ENCODE measurements around the gene NOS1AP. TPM values are rescaled to one million over a fixed set of nuclear protein-coding genes. Genes with fewer than 3 reads are reported as not detected.
A peak's percentile ranks its signal among the peaks of the same experiment; 100 is the strongest.

The NOS1AP gene
- total RNA-seq, 1 donor from 2014 or later: 0.20 TPM

GRCh38 chr1:162250004-162250730 is 180.7 kb downstream of the NOS1AP start:
- DNase-seq (ENCODE audit: low read depth in 2 of 2): no peak

DNA sequence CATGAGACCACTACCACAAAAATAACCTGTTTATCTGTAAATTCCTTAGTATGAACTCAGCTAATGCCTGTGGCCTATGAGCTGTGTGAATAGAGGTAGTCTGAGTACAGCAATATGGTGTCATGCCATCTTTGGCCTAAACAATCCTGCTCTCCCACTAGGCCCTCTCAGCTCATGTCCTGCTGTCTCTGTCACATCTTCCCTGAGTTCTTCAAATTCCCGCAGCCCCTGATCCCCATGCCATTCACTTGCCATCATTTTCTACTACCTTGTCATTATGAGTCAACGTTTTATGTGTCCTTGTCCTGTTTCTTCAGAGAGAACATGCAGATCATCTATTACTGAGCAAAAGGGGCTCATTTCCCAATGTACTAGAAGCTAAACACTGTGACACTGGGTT is 181.6 kb downstream of the NOS1AP start:
- DNase-seq (ENCODE audit: low read depth in 2 of 2): no peak

GRCh38 chr1:162252214-162252613 is 182.7 kb downstream of the NOS1AP start:
- DNase-seq (ENCODE audit: low read depth in 2 of 2): no peak

GRCh38 chr1:162253790-162254189 is 184.3 kb downstream of the NOS1AP start:
- no peak for DNase-seq (ENCODE audit: low read depth in 2 of 2)

DNA sequence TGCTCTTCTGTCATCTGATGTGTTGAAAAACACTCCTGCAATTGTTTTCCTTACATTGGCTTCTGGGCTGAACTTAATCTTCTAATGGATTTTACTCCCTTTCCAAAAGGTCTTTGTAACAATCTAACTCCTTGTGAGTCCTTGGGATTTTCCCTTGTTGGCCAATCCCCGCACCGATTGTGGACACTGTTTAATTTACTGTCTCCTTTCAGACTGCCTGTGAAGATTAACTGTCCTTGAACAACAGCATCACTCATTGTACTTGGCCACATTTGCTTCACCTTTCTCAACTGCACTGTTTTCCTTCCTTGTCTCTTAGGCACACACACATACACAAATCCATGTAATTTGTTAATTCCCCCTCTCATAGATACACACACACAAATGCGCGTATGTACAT is 186.8 kb downstream of the NOS1AP start:
- no peak for DNase-seq (ENCODE audit: low read depth in 2 of 2)

GRCh38 chr1:162258394-162258793 is 188.9 kb downstream of the NOS1AP start:
- DNase-seq (ENCODE audit: low read depth in 2 of 2): no peak

- no peak for DNase-seq (ENCODE audit: low read depth in 2 of 2)
Observed at GRCh38 chr1:162259894-162260455, 190.5 kb downstream of the NOS1AP start.

- no peak for DNase-seq (ENCODE audit: low read depth in 2 of 2)
Observed at GRCh38 chr1:162264108-162264507, 194.6 kb downstream of the NOS1AP start.

DNA sequence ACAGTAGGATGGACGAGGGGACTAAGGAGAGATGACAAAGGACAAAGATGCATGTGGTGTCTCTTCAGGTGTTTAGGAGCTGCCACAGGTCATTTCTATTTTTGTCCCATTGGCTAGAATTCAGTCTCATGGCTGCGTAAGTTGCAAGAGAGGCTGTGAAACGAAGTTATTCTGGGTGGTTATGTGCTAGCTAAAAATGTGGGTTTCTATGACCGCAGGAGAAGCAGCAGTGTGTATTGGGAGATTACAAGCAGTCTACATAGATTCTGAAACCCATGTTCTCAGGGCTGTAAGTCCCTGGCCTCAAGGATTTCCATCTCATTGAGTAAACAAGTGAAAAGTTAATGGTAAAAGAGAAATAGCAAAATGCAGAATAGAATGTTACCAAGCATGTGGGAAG is 196.5 kb downstream of the NOS1AP start:
- DNase-seq (ENCODE audit: low read depth in 2 of 2): no peak

GRCh38 chr1:162270016-162270770 is 200.7 kb downstream of the NOS1AP start:
- DNase-seq (ENCODE audit: low read depth in 2 of 2): no peak

GRCh38 chr1:162271972-162272371 is 202.5 kb downstream of the NOS1AP start:
- DNase-seq (ENCODE audit: low read depth in 2 of 2): no peak

GRCh38 chr1:162272419-162272818 is 202.9 kb downstream of the NOS1AP start:
- no peak for DNase-seq (ENCODE audit: low read depth in 2 of 2)

DNA sequence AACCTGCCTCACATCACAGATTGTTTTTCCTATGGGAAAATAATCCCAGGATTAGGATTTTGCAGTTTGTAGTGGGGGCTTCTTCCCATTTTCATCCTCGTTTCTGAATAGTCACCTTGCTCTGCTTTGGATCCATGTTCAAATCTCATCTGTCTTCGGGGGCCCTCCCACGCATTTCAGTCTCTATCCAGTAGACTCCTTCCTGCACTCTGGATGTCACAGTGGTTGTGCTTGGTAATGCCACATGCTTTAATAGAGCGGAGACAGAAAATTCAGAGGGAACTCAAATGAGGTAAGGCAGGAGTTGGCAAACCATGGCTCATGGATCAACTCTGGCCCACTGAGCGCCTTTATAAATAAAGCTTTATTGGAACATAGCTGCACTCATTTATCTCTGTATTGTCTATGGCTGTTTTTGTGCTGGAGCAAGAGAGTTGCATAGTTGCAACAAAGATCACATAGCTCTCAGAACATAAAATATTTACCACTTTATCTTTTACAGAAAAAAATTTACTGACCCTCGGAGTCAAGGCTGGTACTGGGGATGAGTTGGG is 206.2 kb downstream of the NOS1AP start:
- no peak for DNase-seq (ENCODE audit: low read depth in 2 of 2)

- DNase-seq (ENCODE audit: low read depth in 2 of 2): peak; percentile 47 to 52
Observed at GRCh38 chr1:162276493-162276892, 207.0 kb downstream of the NOS1AP start.

DNA sequence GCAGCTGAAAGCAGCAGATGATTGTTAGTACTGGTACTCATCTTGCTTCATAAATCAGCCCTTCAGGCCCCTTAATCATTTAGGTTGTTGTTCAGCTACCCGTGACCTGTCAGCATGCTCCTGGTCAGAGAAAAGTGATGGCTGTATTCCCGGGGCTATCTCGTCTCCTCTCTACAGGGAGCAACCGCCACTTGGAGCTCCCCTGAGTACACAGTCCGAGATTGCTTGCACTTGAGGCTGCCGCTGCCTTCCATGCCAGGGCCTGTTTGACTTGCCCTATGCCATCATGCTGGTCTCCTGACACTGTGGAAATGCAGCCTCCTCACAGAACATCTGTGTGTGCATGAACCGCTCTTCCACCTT is 209.6 kb downstream of the NOS1AP start:
- no peak for DNase-seq (ENCODE audit: low read depth in 2 of 2)

DNA sequence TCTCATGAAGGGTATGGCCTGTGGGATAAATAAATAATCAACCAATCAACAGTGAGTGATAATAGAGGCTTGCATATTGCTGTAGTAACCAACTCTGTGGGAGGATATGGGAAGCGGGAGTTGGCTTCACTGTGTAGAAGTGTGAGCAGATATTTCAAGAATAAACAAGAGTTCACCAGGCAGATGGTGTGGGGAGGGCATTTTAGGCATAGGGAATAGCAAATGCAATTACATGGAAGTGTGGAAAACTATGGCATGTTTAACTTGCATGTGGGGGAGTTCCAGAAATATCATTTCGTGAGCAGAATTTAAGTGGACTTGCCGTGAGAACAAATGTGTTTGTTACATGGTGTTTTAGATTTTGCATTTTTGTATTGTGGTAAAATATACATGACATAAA is 211.9 kb downstream of the NOS1AP start:
- DNase-seq (ENCODE audit: low read depth in 2 of 2): no peak

DNA sequence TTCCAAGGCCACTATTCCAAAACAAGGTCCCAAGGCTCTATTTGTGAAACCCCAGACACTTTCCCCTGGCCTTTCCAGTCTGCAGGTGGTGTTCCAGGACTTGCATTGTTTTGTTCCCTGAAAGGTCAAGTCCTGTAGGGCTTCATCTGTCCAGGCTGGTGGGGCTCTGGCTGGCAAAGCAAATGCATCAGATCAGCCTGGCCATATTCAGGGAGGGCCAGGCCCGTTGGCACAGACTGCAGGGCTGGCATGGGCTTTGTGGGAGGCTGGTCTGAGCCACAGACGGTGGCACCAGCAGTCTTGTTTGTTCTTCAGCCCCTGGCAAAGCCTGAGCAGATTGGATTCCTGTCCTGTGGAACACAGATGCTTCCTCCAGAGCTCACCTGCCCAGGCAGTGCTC is 214.2 kb downstream of the NOS1AP start:
- DNase-seq (ENCODE audit: low read depth in 2 of 2): no peak

GRCh38 chr1:162284206-162284955 is 214.9 kb downstream of the NOS1AP start:
- DNase-seq (ENCODE audit: low read depth in 2 of 2): no peak

- peak in 1 of 2 donors; percentile 29 for DNase-seq (ENCODE audit: low read depth in 2 of 2)
Observed at GRCh38 chr1:162285149-162285561, 215.7 kb downstream of the NOS1AP start.

DNA sequence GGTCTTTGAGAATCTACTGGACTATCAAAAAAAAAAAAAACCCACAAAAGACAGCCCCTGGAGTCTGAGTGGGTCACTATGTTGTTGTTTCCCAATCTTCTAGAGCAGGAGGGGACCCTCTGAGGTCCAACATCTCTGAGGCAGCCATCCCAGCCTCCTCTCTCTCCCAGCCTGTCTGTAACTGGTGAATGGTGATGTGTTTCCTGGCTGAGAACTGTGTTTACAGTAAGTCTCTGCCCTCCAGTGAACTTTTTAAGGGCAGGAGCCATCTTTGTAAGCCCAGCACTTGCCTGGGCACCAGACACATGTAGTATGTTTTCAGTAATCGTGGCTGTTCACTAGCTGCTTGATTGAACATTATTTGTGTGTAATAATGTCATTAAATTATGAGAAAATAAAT is 221.5 kb downstream of the NOS1AP start:
- peak in 1 of 2 donors; percentile 52 for DNase-seq (ENCODE audit: low read depth in 2 of 2)

DNA sequence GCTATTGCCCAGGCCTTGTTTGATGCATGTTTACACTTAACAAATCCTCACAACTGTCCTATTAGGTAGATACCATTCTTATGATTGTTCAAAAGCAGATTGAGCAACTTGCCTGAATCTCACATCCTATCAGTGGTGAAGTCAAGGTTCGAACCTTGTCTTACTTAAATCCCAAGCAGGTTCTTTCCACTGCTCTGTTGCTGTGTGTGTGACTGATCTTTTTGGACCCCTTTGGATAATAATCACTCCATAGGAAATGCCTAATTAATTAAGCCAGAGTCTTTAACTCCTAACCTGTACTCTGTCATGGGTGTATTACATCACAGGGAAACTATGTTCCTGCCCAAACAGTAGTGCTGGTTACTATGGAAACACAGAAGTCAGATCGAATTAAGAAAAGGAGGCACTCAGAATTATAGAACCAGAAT is 222.9 kb downstream of the NOS1AP start:
- peak in 1 of 2 donors; percentile 46 for DNase-seq (ENCODE audit: low read depth in 2 of 2)

Data from lung microvascular endothelial cell (primary cell).